GM19043 (cell line): Measurements from ENCODE around the gene TM4SF18.

ENCODE experiments used
- ATAC-seq: cut with Tn5 transposase; IDR thresholded peaks from one replicate; pipeline ENCODE4 v1.9.1; 2021; ENCODE audit warnings: low read depth; ENCODE audit not compliant: unreplicated experiment

The TM4SF18 gene

DNA sequence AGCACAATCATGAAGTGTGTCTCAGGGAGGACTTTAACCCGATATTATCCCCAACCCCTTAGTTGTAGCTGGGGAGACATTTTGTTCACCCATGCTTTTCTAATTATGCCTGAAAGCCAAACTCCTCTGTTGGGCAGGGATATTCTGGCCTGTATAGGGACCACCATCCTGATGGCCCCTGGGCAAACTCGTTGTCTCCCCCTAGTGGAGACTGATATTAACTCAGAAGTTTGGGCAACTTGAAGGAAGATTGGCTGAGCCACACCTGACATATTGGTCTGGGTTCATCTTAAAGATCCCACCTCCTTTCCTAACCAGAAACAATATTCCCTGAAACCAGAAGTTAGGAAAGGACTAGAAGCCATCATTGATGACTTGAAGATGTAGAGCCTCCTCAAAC lies 42.3 kb downstream of the TM4SF18 start:
- ATAC-seq: no peak

GRCh38 chr3:149288655-149289054 lies 44.8 kb downstream of the TM4SF18 start:
- ATAC-seq: no peak

DNA sequence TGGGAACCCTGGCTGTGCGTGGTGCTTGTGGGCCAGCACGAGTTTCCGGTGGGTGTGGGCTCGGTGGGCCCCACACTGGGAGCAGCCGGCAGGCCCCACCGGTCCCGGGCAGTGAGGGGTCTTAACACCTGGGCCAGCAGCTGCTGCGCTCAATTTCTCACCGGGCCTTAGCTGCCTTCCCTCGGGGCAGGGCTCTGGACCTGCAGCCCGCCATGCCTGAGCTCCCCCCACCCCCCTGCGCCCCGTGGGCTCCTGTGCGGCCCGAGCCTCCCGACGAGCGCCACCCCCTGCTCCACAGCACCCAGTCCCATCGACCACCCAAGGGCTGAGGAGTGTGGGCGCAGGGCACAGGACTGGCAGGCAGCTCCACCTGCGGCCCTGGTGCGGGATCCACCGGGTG lies 49.4 kb downstream of the TM4SF18 start:
- ATAC-seq: no peak

GRCh38 chr3:149283401-149283800 lies 50.0 kb downstream of the TM4SF18 start:
- no peak for ATAC-seq

DNA sequence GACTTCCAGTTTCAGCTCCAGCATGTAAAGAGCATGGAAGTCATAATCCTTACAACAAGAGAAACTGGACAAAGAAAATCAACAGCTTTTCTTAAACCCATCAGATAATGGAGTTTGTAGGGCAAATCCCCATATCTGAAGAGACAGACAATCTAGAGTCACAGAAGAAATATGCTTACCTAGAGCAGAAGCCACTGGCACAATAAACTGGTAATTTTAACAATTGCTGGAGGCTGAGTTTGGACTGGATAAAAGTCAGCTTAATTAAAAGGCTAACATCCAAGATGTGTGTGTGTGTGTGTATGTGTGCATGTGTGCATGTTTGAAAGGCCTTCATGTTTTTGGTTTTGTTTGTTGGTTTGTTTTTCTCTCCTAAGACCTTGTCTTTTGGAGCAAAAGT lies 50.6 kb downstream of the TM4SF18 start:
- ATAC-seq: no peak

GRCh38 chr3:149282322-149282721 lies 51.1 kb downstream of the TM4SF18 start:
- no peak for ATAC-seq

- no peak for ATAC-seq
Observed at GRCh38 chr3:149280671-149281349, 52.6 kb downstream of the TM4SF18 start.

DNA sequence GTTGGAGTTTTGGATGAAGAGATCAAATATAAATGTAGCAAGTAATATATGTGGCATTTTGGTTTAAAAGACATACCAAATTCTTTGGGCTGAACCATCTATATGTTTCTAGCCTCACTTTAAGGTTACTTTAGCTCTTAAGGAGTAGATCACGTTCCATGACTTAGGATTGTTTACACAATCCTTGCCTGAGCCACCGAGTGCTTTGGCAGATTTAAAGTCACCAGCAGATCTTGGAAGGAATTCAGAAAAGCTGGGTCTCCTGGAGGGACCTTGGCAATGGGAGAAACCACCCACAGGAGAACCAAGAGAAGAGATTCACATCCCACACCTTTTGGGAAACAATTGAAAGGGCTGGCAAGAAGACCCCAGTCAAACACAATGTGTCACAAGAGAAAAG lies 54.5 kb downstream of the TM4SF18 start:
- no peak for ATAC-seq

DNA sequence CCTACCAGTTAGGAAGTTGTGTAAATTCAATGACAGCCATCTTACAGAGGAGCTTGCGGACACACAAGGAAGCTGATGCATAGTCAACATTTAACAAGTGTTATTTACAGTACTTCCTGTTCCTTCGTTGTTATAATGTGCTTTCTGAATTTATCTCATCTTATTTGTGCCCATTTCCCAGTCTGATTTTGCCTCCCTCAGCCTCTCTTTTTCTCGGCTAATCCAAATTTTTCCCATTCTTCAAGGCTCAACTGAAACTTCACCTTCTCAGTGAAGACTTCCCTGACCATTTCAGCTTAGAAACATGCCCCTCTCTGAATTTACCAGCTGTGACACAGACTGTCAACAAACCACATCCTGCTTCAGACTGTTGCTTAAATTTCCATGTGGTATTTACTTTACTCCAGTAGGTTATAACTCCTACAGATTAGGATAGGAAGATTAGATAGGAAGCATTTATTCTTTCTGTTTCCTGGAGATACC lies 56.1 kb downstream of the TM4SF18 start:
- ATAC-seq: peak; percentile 77

GRCh38 chr3:149276619-149277018 lies 56.8 kb downstream of the TM4SF18 start:
- ATAC-seq: no peak

GRCh38 chr3:149274220-149274619 lies 59.2 kb downstream of the TM4SF18 start:
- ATAC-seq: no peak

- peak; percentile 69 for ATAC-seq
Observed at GRCh38 chr3:149273096-149273751, 60.2 kb downstream of the TM4SF18 start.

- ATAC-seq: no peak
Observed at GRCh38 chr3:149271669-149272068, 61.8 kb downstream of the TM4SF18 start.

DNA sequence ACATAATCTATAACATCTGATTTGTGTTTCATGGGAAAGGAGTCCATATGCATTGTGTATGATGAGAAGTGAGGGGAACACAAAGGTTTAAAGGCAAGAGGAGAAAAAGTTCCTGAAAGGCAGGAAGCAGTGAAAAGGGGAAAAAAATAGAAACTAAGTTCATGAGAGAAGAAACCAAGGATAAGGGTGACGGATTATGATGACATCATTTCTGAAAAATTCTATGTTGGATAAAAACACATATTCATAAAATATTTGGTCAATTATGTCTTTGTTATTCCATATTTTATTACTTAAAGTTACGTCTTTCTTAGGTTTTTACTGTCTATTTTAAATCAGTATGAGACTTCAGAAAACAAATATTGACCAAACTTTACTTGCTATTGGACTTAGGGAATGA lies 63.3 kb downstream of the TM4SF18 start:
- ATAC-seq: no peak

DNA sequence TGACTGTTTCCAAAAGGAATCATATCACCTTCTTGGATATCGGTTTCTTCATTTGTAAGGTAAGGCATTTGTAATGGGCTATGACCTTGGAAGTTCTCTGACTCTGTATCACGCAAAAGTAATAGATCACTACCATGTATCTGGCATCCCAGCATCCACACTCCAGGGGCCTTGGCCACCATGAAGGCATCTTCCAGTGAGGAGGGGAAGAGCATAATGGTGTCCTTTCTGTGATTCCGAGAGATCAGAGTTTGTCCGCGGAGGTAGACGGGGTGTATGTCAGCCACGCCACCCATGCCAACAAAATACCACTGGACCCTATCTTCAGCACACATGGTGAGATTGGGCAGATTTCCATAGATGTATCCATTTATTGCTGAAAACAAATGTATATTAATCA lies 63.7 kb downstream of the TM4SF18 start:
- ATAC-seq: no peak
